ENCODE data around the gene PVALEF. TPM values are rescaled to one million over a fixed set of nuclear protein-coding genes. Genes with fewer than 3 reads are reported as not detected.
"Not testable (repeated sequence)": the region's sequence is repeated elsewhere in the genome, so short reads cannot be mapped to it uniquely, and the experiment has no call there.

PVALEF gene
- total RNA-seq, 1 donor from 2014 or later = not detected

- no peak for DNase-seq (ENCODE audit: extremely low read depth, low read depth, low spot score)
Observed at GRCh38 chr17:81210466-81210865, 45.2 kb downstream of the PVALEF start.

DNA sequence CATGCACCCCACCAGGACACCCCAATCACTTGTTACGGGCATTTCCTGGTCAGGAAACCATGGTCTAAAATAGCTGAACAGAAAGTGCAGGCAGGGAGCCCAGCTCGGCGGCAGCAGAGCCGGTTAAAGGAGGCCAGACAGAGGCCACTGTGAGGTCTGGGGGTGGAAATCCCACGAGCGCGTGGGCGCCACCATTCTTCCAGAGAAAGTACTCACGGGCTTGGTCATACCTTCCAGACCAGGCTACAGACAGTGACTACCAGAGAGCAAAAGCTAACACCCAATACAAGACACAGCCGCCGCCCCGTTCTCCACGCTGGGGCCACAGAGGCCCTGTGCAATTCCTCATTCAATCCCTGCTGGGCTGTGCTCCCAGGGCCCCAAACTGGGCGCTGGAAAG lies 45.6 kb downstream of the PVALEF start:
- no peak for DNase-seq (ENCODE audit: extremely low read depth, low read depth, low spot score)

DNA sequence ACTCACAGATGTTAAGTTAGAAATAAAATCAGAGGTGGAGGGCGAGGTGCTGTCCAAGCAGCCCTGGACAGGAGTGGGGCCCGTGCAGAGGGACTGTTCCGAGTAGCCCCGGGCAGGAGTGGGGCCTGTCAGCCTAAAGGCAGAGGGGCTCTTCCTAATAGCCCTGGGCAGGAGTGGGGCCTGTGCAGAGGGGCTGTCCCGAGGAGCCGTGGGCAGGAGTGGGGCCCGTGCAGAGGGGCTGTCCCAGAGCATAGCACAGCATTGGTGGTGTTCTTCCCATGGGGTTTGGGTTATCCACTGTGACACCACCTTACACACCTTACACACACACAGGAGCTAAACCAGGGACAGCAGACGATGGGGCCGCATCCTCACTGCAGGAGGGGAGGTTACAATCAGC lies 47.1 kb downstream of the PVALEF start:
- DNase-seq (ENCODE audit: extremely low read depth, low read depth, low spot score) = no peak

- no peak for DNase-seq (ENCODE audit: extremely low read depth, low read depth, low spot score)
Observed at GRCh38 chr17:81213978-81214377, 48.7 kb downstream of the PVALEF start.

GRCh38 chr17:81217491-81217890 lies 52.2 kb downstream of the PVALEF start:
- no peak for DNase-seq (ENCODE audit: extremely low read depth, low read depth, low spot score)

- DNase-seq (ENCODE audit: extremely low read depth, low read depth, low spot score) = no peak
Observed at GRCh38 chr17:81218459-81218858, 53.2 kb downstream of the PVALEF start.

DNA sequence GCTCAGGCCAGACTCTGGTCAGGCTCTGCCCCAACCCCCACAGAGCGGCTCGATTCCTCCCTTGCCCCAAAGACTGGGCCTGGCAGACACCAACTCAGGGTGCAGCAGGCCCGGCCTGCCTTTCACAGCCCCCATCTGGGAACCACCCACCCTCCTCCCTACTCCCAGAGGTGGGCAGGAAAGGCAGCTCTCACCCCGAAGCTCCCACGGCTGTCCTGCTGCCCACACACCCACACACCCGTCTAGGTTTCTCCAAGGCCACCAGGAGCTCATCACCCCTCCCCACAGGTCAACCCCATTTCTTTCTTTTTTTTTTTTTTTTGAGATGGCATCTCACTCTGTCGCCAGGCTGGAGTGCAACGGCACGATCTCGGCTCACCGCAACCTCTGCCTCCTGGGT lies 53.7 kb downstream of the PVALEF start:
- DNase-seq (ENCODE audit: extremely low read depth, low read depth, low spot score) = no peak

DNA sequence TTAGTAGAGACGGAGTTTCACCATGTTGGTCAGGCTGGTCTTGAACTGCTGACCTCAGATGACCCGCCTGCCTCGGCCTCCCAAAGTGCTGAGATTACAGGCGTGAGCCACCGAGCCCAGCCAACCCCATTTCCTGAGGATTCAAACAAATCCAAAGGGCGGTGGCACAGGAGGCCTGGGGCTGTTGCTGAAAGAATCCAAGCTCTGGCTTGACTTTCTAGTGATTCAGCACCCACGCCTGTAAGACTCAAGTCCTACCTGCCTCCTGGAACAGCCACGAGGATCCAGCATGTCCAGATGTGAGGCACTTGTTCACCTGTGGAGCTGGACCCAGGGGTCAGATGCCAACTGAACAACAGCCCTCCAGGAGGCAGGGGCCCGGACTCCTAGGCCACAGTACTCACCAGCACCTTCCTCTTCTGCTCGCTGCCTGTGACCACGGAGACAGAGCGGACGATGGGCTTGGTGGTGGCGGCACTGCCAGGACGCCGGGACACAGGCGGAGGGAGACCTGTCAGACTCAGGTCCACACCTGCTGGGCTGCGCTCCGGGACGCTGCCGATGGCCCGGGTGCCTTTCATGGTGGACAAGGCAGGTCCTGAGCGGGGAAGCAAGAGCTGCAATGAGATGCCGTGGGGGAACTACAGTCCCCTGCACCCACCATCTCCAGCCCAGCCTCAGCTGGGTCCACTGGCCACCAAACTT lies 54.3 kb downstream of the PVALEF start:
- DNase-seq (ENCODE audit: extremely low read depth, low read depth, low spot score) = no peak

DNA sequence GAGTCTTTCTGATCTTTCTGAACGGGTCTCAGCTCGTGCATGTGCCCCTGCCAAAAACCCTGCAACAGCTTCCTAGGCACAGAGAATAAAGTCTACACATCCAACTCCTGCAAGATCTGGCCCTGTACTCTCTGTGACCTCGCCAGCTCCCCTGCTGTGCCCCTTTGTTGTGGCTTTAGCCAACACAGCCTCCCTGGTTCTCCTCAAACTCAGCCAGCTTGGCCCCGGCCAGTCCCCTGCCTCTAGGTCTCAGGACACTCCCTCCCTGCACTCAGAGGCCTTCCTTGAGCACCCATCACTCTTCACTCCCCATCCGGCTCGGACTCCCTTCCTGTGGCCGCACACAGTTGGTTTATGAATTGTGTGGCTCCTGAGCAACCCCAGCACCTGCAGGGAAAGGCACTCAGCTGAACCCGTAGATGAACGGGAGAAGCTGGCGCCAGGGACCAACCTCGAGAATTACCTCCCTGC lies 56.1 kb downstream of the PVALEF start:
- DNase-seq (ENCODE audit: extremely low read depth, low read depth, low spot score) = no peak

DNA sequence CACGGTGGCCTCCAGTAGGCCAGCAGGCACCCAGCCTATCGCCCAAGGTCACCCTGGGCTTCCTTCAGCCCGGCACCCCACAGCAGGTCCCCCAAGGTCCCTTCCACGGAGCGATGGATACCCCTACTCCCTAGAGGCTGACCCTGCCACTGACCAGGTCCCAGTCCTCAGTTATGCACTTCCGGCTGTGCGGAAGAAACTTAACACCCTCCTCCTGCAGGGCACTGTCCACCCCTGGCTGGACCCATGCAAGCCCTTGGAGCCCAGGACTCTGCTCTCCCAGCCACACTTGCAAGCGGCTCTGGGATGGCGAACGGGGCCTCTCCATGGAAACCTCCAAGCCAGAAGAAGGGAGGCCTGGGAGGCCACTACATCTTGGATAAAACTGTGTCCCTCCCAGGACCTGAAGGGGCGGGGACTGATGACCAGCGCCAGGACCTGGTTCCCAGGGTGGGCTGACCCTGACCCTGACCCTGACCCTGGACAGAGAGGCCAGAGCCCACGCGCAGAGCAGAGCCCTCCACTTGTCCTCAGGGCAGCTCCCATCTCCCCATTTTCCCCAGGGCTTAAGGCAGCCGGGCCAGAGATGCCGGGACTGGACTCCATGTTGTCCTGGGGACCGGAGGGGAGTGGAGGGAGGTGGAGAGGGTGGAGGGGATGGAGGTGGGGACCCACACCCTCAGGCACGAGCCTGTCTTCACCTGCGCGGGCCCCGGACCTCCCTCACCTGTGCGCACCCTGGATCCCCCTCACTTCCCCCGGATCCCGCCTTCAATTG lies 56.7 kb downstream of the PVALEF start:
- no peak for DNase-seq (ENCODE audit: extremely low read depth, low read depth, low spot score)

DNA sequence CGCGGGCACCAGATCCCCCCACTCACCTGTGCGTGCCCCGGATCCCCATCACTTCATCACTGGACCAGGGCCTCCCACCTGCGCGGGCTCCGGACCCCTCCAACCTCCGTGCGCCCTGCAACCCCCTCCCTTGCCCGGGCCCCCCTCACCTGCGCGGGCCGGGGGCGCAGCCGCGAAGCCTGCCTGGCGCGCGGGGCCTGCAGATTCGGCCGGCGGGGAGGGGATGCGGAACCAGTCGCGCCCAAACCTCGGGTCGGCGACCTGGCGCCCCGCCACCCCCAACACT lies 57.3 kb downstream of the PVALEF start:
- DNase-seq (ENCODE audit: extremely low read depth, low read depth, low spot score) = no peak

GRCh38 chr17:81222906-81223761 lies 57.8 kb downstream of the PVALEF start, which contains the start of gene CEP131:
TSS of gene CEP131 (minus strand) at chr17:81222965. CDS start at chr17:81220056, 2,909 bp downstream.
- peak; percentile 73 for DNase-seq (ENCODE audit: extremely low read depth, low read depth, low spot score)

DNA sequence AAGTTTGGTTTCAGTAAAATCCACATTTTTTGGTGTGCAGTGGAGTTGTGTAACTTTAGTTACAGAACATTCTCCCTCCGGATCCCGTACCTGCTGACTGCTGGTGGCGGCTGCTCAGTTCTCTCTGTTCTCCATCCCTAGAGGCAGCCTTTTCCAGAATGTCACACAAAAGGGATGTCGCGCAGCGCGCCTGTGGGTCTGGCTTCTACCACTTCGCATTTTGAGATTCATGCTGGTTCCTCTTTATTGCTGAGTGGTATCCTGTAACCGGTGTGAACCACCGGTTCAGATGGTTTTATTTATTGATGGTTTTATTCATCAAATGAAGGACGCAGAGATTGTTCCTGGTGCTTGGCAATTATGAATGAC lies 58.4 kb downstream of the PVALEF start:
- DNase-seq (ENCODE audit: extremely low read depth, low read depth, low spot score) = no peak

DNA sequence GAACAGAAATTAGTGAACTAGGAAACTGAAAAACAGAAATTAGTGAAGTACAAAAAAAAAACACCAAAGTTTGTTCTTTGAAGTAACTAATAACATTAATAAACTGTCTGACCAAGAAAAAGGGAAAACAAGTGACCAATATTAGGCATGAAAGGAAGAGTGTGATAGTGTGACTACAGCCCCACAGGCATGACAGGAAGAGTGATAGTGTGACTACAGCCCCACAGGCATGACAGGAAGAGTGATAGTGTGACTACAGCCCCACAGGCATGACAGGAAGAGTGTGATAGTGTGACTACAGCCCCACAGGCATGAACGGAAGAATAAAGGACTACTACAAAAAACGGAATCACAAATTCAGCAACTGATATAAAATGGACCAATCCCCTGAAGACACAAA lies 62.3 kb downstream of the PVALEF start:
- DNase-seq (ENCODE audit: extremely low read depth, low read depth, low spot score) = not testable (repeated sequence)

- no peak for DNase-seq (ENCODE audit: extremely low read depth, low read depth, low spot score)
Observed at GRCh38 chr17:81228420-81228819, 63.1 kb downstream of the PVALEF start.

DNA sequence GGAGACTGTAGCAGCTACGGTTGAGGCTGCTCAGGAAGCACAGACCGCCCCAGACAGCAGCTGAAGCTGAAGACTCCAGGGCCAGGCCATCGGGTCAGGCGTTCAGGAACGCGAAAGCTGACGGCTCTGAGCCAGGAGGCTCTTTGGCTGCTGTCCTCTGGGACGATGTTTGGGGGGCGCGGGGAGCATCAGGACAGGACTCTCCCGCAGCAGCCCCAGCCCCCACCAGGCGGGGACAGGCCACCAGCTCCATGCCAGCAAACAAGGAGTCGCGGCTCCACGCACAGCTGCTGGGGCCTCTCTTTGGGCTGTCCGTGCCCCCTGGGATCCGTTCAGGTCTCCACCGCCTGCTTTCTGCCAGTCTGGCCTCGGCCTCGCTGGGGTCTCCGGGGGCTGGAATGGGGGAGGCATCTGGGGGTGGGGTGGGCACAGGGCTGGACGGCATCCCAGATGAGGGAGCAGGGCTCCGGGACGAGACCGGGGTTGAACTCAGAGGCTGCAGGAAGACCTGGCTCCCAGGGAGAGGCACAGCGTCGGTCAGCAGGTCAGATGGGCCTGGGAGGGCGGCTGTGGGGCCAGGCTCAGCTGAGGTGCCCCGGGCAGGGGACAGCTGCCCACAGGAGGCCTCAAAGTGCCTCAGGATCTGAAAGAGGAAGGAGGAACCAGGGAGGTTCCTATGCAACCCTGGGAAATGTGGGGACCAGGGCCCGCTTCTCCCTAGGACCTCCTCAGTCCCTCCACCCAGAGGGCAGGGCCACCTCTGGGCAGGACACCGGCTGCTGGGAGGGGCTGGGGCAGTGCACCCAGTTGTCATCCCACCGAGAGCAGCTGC lies 63.7 kb downstream of the PVALEF start:
- DNase-seq (ENCODE audit: extremely low read depth, low read depth, low spot score) = no peak

GRCh38 chr17:81229666-81229920 lies 64.3 kb downstream of the PVALEF start:
- no peak for DNase-seq (ENCODE audit: extremely low read depth, low read depth, low spot score)

DNA sequence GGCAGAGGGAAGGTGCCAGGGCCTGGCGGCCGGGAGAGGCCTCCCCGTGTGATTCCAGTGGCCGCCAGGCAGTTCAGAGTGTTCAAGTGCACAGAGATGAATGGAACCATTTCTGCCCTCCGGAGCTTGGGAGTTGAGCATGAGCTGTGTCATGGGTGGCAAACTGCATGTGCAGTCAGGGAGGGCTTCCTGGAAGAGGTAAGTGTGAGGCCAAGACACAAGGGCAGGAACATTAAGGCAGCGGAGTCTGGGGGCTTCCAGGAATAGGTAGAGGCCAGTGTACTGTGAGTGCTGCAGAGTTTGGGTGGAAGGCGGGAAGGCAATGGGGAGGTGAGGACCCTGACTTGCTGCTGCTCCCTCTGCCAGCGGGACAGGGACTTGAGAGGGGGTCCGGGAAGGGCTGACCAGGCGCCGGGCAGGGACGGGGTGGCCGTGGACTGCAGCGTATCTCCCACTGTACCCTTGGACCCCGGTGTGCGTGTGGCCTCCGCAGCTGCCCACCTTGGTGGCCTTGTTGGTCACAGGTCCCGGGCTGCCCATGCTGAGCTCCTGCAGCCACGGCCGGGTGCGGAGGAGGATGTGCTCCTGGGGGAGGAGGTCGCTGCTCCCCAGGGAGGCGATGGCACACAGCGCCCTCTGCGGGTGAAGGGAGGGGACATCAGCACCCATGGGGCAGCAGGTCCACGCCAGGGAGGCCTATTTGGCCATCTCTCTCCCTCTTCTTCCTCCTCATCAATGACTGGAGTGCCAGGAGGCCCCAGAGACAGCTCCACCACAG lies 64.9 kb downstream of the PVALEF start:
- no peak for DNase-seq (ENCODE audit: extremely low read depth, low read depth, low spot score)

- no peak for DNase-seq (ENCODE audit: extremely low read depth, low read depth, low spot score)
Observed at GRCh38 chr17:81231121-81231645, 65.9 kb downstream of the PVALEF start.
